ENCODE measurements around the gene IGSF10. TPM values are rescaled to one million over a fixed set of nuclear protein-coding genes. Genes with fewer than 3 reads are reported as not detected.

The IGSF10 gene
- total and polyA plus RNA-seq, 2 of the 13 experiments (the other 11 are each of a cell fraction or from before 2014, with no cell fraction given), result 0.16 TPM; not detected in 1

DNA sequence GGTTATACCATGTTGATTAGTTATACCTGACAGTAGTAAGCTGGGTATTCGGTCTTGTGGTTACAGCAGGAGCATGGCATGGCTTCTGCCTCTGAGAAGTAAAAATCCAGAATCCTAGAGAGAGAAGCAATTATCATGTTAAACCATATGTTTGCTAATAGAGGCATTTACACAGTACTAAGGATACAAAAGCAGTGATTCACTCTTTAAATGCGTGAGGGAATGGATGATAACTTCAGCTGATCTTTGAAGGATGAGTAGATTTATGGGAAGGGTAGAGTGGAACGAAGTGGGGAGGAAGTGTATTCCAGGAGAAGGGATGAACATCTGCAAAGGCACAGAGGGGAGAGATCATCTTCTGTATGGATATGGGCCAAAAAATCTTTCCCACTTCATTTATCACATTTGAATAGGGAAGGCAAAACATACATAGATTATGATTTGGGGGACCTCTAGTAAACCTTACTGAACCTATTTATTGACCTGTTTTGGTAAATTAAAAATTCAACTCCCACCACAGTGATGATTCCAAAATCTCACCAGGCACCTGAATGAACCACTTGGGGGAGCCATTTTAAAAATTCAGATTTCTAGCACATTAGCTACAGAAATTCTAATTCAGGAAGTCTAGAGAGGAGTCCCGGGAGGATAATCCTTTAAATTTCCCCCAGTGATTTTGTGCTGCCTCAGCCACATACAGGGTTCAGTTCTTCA is 35.1 kb downstream of the IGSF10 start (continued):
- TF ChIP-seq RORA (CRISPR knock-in tag; IDR thresholded peaks at IDR 0.05), result no peak
- TF ChIP-seq ZBTB7B (CRISPR knock-in tag; IDR thresholded peaks at IDR 0.05), result no peak
- TF ChIP-seq, protein P1, sequence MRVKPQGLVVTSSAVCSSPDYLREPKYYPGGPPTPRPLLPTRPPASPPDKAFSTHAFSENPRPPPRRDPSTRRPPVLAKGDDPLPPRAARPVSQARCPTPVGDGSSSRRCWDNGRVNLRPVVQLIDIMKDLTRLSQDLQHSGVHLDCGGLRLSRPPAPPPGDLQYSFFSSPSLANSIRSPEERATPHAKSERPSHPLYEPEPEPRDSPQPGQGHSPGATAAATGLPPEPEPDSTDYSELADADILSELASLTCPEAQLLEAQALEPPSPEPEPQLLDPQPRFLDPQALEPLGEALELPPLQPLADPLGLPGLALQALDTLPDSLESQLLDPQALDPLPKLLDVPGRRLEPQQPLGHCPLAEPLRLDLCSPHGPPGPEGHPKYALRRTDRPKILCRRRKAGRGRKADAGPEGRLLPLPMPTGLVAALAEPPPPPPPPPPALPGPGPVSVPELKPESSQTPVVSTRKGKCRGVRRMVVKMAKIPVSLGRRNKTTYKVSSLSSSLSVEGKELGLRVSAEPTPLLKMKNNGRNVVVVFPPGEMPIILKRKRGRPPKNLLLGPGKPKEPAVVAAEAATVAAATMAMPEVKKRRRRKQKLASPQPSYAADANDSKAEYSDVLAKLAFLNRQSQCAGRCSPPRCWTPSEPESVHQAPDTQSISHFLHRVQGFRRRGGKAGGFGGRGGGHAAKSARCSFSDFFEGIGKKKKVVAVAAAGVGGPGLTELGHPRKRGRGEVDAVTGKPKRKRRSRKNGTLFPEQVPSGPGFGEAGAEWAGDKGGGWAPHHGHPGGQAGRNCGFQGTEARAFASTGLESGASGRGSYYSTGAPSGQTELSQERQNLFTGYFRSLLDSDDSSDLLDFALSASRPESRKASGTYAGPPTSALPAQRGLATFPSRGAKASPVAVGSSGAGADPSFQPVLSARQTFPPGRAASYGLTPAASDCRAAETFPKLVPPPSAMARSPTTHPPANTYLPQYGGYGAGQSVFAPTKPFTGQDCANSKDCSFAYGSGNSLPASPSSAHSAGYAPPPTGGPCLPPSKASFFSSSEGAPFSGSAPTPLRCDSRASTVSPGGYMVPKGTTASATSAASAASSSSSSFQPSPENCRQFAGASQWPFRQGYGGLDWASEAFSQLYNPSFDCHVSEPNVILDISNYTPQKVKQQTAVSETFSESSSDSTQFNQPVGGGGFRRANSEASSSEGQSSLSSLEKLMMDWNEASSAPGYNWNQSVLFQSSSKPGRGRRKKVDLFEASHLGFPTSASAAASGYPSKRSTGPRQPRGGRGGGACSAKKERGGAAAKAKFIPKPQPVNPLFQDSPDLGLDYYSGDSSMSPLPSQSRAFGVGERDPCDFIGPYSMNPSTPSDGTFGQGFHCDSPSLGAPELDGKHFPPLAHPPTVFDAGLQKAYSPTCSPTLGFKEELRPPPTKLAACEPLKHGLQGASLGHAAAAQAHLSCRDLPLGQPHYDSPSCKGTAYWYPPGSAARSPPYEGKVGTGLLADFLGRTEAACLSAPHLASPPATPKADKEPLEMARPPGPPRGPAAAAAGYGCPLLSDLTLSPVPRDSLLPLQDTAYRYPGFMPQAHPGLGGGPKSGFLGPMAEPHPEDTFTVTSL (CRISPR knock-in tag; IDR thresholded peaks at IDR 0.05; ENCODE audit: borderline replicate concordance), result no peak

DNA sequence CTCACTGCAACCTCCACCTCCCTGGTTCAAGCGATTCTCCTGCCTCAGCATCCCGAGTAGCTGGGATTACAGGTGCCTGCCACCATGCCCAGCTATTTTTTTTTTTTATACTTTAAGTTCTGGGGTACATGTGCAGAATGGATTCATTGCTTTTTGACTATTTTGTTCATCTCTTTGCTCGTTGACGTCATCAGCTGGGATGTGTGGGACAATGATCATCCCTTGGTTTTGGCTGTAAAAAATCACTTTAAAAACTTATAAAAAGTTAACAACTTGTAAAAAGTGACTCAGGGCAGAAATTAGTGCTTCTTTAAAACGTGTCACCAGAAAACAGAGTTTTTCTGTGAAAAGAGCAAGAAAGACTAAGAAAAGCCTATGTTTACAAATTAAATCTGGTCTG is 37.8 kb downstream of the IGSF10 start:
- H3K36me3 ChIP-seq (replicated peaks in 1 of 2; ENCODE audit: control insufficient read depth in 1 of 2, insufficient read depth in 2 of 2, low read length in 2 of 2), result no peaks in the 10 kb centered on the region
- intact Hi-C loops (cut with micrococcal nuclease; ENCODE audit: unreplicated experiment), result no loop called here
- no peak overlapping the region for H2AFZ ChIP-seq (ENCODE audit: low read length)
- no peak for FAIRE-seq
- no peaks in the 10 kb centered on the region for H3K27me3 ChIP-seq (ENCODE audit: control insufficient read depth in 1 of 2, insufficient read depth in 2 of 2, low read length in 2 of 2)
- no peak overlapping the region for H3K27ac ChIP-seq (ENCODE audit: extremely low read length, insufficient read depth, low read length)
- H3K79me2 ChIP-seq (ENCODE audit: insufficient read depth, low read length), result no peaks in the 10 kb centered on the region
- DNase-seq (ENCODE audit: low spot score), result no peak
- H3K4me3 ChIP-seq (replicated peaks in 1 of 3; ENCODE audit: insufficient read depth in 1 of 3, low read depth in 2 of 3, low read length in 3 of 3), result no peak overlapping the region
- ChIA-PET POLR2A (no interaction called here), CTCF (ENCODE audit: low intra/inter-chr PET ratio, low total read pairs) (no interaction called here)
- no peak for ATAC-seq
- no peak overlapping the region for H3K9ac ChIP-seq (ENCODE audit: insufficient read depth, low read depth, low read length)
- in situ Hi-C loops (cut with HindIII; ENCODE audit: extremely low pct_ligation_motif_present, low pct_unique_long_range_greater_than_20kb), result no loop called here
- H4K20me1 ChIP-seq (ENCODE audit: insufficient read depth, low read length), result no peaks in the 10 kb centered on the region
- peaks cover 15% of the 10 kb centered on the region for H3K4me1 ChIP-seq (ENCODE audit: insufficient read depth, low read length)
- H3K9me3 ChIP-seq (ENCODE audit: low read length), result no peaks in the 10 kb centered on the region
- no TSS peak for BruUV-seq (replicated peaks)
- 38% methylated on average over 5 of the region's 5 CpGs for WGBS (ENCODE audit: low lambda C conversion rate)
- no peak overlapping the region for H3K4me2 ChIP-seq (ENCODE audit: low read depth, low read length)
- TF ChIP-seq ZNF251 (CRISPR knock-in tag; IDR thresholded peaks at IDR 0.05) (no peak), ATF7 (IDR thresholded peaks at IDR 0.05) (peak; percentile 62), ATF7 (CRISPR knock-in tag; IDR thresholded peaks at IDR 0.05) (no peak)
- TF ChIP-seq, protein P2, sequence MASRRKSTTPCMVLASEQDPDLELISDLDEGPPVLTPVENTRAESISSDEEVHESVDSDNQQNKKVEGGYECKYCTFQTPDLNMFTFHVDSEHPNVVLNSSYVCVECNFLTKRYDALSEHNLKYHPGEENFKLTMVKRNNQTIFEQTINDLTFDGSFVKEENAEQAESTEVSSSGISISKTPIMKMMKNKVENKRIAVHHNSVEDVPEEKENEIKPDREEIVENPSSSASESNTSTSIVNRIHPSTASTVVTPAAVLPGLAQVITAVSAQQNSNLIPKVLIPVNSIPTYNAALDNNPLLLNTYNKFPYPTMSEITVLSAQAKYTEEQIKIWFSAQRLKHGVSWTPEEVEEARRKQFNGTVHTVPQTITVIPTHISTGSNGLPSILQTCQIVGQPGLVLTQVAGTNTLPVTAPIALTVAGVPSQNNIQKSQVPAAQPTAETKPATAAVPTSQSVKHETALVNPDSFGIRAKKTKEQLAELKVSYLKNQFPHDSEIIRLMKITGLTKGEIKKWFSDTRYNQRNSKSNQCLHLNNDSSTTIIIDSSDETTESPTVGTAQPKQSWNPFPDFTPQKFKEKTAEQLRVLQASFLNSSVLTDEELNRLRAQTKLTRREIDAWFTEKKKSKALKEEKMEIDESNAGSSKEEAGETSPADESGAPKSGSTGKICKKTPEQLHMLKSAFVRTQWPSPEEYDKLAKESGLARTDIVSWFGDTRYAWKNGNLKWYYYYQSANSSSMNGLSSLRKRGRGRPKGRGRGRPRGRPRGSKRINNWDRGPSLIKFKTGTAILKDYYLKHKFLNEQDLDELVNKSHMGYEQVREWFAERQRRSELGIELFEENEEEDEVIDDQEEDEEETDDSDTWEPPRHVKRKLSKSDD (CRISPR knock-in tag; IDR thresholded peaks at IDR 0.05; ENCODE audit: low read depth), result no peak
- TF ChIP-seq, protein P3, sequence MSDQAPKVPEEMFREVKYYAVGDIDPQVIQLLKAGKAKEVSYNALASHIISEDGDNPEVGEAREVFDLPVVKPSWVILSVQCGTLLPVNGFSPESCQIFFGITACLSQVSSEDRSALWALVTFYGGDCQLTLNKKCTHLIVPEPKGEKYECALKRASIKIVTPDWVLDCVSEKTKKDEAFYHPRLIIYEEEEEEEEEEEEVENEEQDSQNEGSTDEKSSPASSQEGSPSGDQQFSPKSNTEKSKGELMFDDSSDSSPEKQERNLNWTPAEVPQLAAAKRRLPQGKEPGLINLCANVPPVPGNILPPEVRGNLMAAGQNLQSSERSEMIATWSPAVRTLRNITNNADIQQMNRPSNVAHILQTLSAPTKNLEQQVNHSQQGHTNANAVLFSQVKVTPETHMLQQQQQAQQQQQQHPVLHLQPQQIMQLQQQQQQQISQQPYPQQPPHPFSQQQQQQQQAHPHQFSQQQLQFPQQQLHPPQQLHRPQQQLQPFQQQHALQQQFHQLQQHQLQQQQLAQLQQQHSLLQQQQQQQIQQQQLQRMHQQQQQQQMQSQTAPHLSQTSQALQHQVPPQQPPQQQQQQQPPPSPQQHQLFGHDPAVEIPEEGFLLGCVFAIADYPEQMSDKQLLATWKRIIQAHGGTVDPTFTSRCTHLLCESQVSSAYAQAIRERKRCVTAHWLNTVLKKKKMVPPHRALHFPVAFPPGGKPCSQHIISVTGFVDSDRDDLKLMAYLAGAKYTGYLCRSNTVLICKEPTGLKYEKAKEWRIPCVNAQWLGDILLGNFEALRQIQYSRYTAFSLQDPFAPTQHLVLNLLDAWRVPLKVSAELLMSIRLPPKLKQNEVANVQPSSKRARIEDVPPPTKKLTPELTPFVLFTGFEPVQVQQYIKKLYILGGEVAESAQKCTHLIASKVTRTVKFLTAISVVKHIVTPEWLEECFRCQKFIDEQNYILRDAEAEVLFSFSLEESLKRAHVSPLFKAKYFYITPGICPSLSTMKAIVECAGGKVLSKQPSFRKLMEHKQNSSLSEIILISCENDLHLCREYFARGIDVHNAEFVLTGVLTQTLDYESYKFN (CRISPR knock-in tag; conservative IDR thresholded peaks at IDR 0.05), result no peak
- TF ChIP-seq, protein P4, sequence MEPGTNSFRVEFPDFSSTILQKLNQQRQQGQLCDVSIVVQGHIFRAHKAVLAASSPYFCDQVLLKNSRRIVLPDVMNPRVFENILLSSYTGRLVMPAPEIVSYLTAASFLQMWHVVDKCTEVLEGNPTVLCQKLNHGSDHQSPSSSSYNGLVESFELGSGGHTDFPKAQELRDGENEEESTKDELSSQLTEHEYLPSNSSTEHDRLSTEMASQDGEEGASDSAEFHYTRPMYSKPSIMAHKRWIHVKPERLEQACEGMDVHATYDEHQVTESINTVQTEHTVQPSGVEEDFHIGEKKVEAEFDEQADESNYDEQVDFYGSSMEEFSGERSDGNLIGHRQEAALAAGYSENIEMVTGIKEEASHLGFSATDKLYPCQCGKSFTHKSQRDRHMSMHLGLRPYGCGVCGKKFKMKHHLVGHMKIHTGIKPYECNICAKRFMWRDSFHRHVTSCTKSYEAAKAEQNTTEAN (CRISPR knock-in tag; conservative IDR thresholded peaks at IDR 0.05), result no peak

Measured in HepG2 (cell line).